NCI-H2029 treated with DMSO at 0.1 percent for 48 hours (cell line): ENCODE results near the gene ZBTB46.
"Not testable (repeated sequence)": the region's sequence is repeated elsewhere in the genome, so short reads cannot be mapped to it uniquely, and the experiment has no call there.

Experiments
- DNase-seq: peaks from one replicate; lab custom pipeline; 2025; lab: John Stamatoyannopoulos, UW

The ZBTB46 gene

GRCh38 chr20:63734111-63734945 is 96.7 kb downstream of the ZBTB46 start:
- no peak for DNase-seq

- DNase-seq = no peak
Measured at GRCh38 chr20:63733579-63734081, 97.4 kb downstream of the ZBTB46 start.

GRCh38 chr20:63733117-63733516 is 97.9 kb downstream of the ZBTB46 start:
- no peak for DNase-seq

- DNase-seq = no peak
Measured at GRCh38 chr20:63732118-63733095, 98.7 kb downstream of the ZBTB46 start.

GRCh38 chr20:63731410-63731809 is 99.7 kb downstream of the ZBTB46 start:
- no peak for DNase-seq

GRCh38 chr20:63730189-63730733 is 100.8 kb downstream of the ZBTB46 start:
- not testable (repeated sequence) for DNase-seq

GRCh38 chr20:63722967-63723622 is 108.0 kb downstream of the ZBTB46 start:
- DNase-seq = not testable (repeated sequence)

- no peak for DNase-seq
Measured at GRCh38 chr20:63718996-63719395, 112.1 kb downstream of the ZBTB46 start.

- no peak for DNase-seq
Measured at GRCh38 chr20:63714858-63715257, 116.2 kb downstream of the ZBTB46 start.

- no peak for DNase-seq
Measured at GRCh38 chr20:63712191-63712590, 118.9 kb downstream of the ZBTB46 start.

- no peak for DNase-seq
Measured at GRCh38 chr20:63711085-63711645, 119.9 kb downstream of the ZBTB46 start.

- DNase-seq = no peak
Measured at GRCh38 chr20:63709149-63709527, 121.9 kb downstream of the ZBTB46 start.

GRCh38 chr20:63708301-63709148 is 122.5 kb downstream of the ZBTB46 start:
- DNase-seq = no peak

- DNase-seq = peak; percentile 39
Measured at GRCh38 chr20:63707558-63708300, 123.3 kb downstream of the ZBTB46 start, which contains the start of the genes ARFRP1 and ZGPAT. Gene ARFRP1, minus strand, starts transcription at chr20:63707976. Its CDS starts 885 bp downstream, at chr20:63707091. Gene ZGPAT, plus strand, starts transcription at chr20:63708039. Its CDS starts 542 bp downstream, at chr20:63708581.

- no peak for DNase-seq
Measured at GRCh38 chr20:63706852-63707557, 124.1 kb downstream of the ZBTB46 start.

- no peak for DNase-seq
Measured at GRCh38 chr20:63706027-63706695, 124.9 kb downstream of the ZBTB46 start.

- no peak for DNase-seq
Measured at GRCh38 chr20:63705232-63706026, 125.6 kb downstream of the ZBTB46 start.
